ENCODE data around the gene APH1A. TPM values are rescaled to one million over a fixed set of nuclear protein-coding genes. Genes with fewer than 3 reads are reported as not detected.

APH1A gene
- total and polyA plus RNA-seq, 12 donors, result 52.9 to 86.9 (median 65.7) TPM

GRCh38 chr1:150280138-150280707 lies 11.4 kb upstream of the APH1A start:
- Histone ChIP-seq H3K36me3 (peaks cover 0 to 74% (median 11%) of the 10 kb centered on the region in 9 donors), H3K4me3 (no peak overlapping the region), H3K27ac (peak overlapping the region in 6 of 10 donors; percentile 84 to 93 (median 92)), H3K4me1 (peaks cover 0 to 32% (median 24%) of the 10 kb centered on the region in 9 donors), H3K27me3 (peaks cover 0 to 11% (median 0%) of the 10 kb centered on the region in 7 donors), H3K9me3 (no peaks in the 10 kb centered on the region)
- 78 to 84% methylated on average over 6 of the region's 6 CpGs for WGBS, 2 donors
- intact Hi-C loops (cut with DNase I), result loop anchor here in 2 of 10 donors (2.0 to 10.0 kb wide), 2 partner anchors 23 to 265 kb away; partner anchors contain the start of genes ADAMTSL4 (in 1 of the 2) and CA14 (in 1 of the 2)
- TF ChIP-seq, protein P1, sequence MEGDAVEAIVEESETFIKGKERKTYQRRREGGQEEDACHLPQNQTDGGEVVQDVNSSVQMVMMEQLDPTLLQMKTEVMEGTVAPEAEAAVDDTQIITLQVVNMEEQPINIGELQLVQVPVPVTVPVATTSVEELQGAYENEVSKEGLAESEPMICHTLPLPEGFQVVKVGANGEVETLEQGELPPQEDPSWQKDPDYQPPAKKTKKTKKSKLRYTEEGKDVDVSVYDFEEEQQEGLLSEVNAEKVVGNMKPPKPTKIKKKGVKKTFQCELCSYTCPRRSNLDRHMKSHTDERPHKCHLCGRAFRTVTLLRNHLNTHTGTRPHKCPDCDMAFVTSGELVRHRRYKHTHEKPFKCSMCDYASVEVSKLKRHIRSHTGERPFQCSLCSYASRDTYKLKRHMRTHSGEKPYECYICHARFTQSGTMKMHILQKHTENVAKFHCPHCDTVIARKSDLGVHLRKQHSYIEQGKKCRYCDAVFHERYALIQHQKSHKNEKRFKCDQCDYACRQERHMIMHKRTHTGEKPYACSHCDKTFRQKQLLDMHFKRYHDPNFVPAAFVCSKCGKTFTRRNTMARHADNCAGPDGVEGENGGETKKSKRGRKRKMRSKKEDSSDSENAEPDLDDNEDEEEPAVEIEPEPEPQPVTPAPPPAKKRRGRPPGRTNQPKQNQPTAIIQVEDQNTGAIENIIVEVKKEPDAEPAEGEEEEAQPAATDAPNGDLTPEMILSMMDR (IDR thresholded peaks at IDR 0.05), result no peak
- ATAC-seq, result no peak
- DNase-seq, result no peak

DNA sequence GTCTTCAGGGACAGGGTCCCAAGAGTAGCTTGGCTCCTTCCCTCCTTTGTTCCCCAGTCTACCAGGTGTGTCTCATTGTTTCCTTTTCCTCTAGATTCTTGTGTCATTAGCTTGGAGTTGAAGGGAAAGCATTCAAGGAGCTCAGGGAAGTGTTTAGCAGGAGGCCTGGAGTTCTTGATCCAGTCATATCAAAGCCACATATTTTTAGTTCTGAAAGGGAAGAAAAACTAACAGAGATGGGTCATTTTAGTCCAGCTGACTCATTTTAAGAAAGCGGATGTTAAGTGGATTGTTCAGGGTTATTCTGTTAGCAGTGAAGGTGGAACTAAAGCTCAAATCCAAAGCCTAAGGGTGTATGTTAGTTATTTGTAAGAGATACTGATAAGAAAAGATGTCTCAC lies 4.5 kb upstream of the APH1A start:
- 40 to 59% methylated on average over 1 of the region's 1 CpG for WGBS, 2 donors
- H3K4me3 ChIP-seq, result peak overlapping the region in 9 of 10 donors; percentile 26 to 55 (median 47)
- H3K36me3 ChIP-seq, result peaks cover 0 to 29% (median 0%) of the 10 kb centered on the region in 9 donors
- ATAC-seq (peak in 2 of 8 donors; percentile 12 to 31), DNase-seq (no peak)
- TF ChIP-seq, protein P1 (IDR thresholded peaks at IDR 0.05), result no peak
- intact Hi-C loops (cut with DNase I), result loop anchor here in 1 of 10 donors (5.0 kb wide), 1 partner anchor 36 kb away; the partner anchor contains the start of gene ANP32E
- H3K9me3 ChIP-seq, result no peaks in the 10 kb centered on the region
- H3K27ac ChIP-seq, result peak overlapping the region; percentile 52 to 87 (median 79)
- H3K27me3 ChIP-seq, result no peaks in the 10 kb centered on the region
- H3K4me1 ChIP-seq, result peaks cover 4 to 47% (median 29%) of the 10 kb centered on the region in 9 donors

- TF ChIP-seq, protein P1 (IDR thresholded peaks at IDR 0.05), result no peak
- 95 to 97% methylated on average over 7 of the region's 7 CpGs for WGBS, 2 donors
- H3K27ac ChIP-seq, result peak overlapping the region in 9 of 10 donors; percentile 54 to 87 (median 79)
- intact Hi-C loops (cut with DNase I), result loop anchor here in 1 of 10 donors (5.0 kb wide), 1 partner anchor 34 kb away; the partner anchor contains the start of gene ANP32E
- no peaks in the 10 kb centered on the region for H3K9me3 ChIP-seq
- no peaks in the 10 kb centered on the region for H3K27me3 ChIP-seq
- H3K4me3 ChIP-seq, result no peak overlapping the region
- peaks cover 15 to 63% (median 47%) of the 10 kb centered on the region in 9 donors for H3K4me1 ChIP-seq
- ATAC-seq (no peak), DNase-seq (no peak)
- peaks cover 0 to 23% (median 7%) of the 10 kb centered on the region in 9 donors for H3K36me3 ChIP-seq
These were observed 2.6 kb upstream of the APH1A start for GRCh38 chr1:150271291-150271959.

GRCh38 chr1:150269451-150269850 lies 635 bp upstream of the APH1A start:
- no peak for ATAC-seq
- DNase-seq, result no peak
- peaks cover 0 to 32% (median 25%) of the 10 kb centered on the region in 9 donors for H3K36me3 ChIP-seq
- WGBS, 2 donors, result 29 to 35% methylated on average over 10 of the region's 10 CpGs
- no peaks in the 10 kb centered on the region for H3K9me3 ChIP-seq
- H3K4me3 ChIP-seq, result peak overlapping the region; percentile 67 to 100 (median 90)
- H3K4me1 ChIP-seq, result peaks cover 15 to 59% (median 45%) of the 10 kb centered on the region in 9 donors
- TF ChIP-seq, protein P1 (IDR thresholded peaks at IDR 0.05), result no peak
- no peaks in the 10 kb centered on the region for H3K27me3 ChIP-seq
- intact Hi-C loops (cut with DNase I), result loop anchor here in 1 of 10 donors (5.0 kb wide), 1 partner anchor 53 kb away; the partner anchor contains the start of gene PRPF3
- H3K27ac ChIP-seq, result peak overlapping the region; percentile 88 to 99 (median 97)

Data from heart right ventricle (tissue), 16 donors.